Stimulated activated memory B cell treated with anti-CD40 and anti-IgM and Interleukin-4, amounts not matched to agents 10 μg/mL and 1 μg/mL and 100 μg/mL, for 72 hours (primary cell): ENCODE results near the gene NFYA.

Experiments used
- ATAC-seq: fragments of 150-1000 bp; cut with Tn5 transposase; 2 replicates; pipeline ENCODE4 v1.10.0; 2021
- H3K27ac Mint-ChIP-seq: one replicate; pipeline ENCODE4 v1.8.0; 2022; ENCODE audit warnings: mild to moderate bottlenecking, mixed read lengths
- H3K27me3 Mint-ChIP-seq: one replicate; pipeline ENCODE4 v1.8.0; 2022; ENCODE audit warnings: mixed read lengths
- H3K36me3 Mint-ChIP-seq: one replicate; pipeline ENCODE4 v1.8.0; 2022; ENCODE audit warnings: mixed read lengths
- H3K4me1 Mint-ChIP-seq: one replicate; pipeline ENCODE4 v1.8.0; 2022; ENCODE audit warnings: mixed read lengths
- H3K4me3 Mint-ChIP-seq: one replicate; pipeline ENCODE4 v1.8.0; 2022; ENCODE audit warnings: mild to moderate bottlenecking, moderate library complexity, mixed read lengths
- H3K9me3 Mint-ChIP-seq: one replicate; pipeline ENCODE4 v1.8.0; 2022; ENCODE audit warnings: mixed read lengths

NFYA gene

DNA sequence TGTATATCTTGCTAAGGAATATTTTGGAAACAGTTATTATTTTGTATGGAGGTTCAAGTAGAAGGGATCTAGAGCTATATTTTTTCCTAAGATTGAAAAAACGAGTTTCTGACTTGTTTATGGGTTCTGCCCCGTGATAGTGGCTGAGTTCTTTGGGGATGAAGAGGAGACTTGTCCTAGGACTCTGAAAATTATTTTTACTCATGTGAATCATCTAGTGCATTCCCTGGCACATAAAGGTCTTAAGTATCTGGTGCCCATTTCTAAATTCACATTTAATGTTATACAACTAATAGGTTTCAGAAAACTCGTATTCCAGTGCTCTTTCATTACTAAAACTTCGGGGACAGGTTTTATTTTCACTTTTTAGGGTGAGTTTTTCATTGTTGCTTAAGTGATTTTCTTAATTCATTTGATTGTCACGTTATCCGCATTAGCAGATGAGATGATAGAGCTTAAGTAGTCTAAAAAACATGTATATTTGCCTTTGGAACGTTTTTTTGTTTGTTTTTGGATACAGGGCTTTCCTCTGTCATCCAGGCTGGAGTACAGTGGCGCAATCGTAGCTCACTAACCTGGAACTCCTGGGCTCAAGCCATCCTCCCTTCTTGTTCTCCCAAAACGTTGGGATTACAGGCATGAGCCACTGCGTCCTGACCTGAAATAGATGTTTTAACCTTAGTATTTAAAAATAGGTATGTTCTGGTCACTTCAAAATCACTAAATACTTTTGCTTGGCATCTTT, 2.1 kb downstream of the NFYA start:
- no peak for ATAC-seq
- H3K27ac Mint-ChIP-seq, result peak overlapping the region; percentile 97
- H3K27me3 Mint-ChIP-seq, result no peaks in the 10 kb centered on the region
- peaks cover 21% of the 10 kb centered on the region for H3K36me3 Mint-ChIP-seq
- peaks cover 53% of the 10 kb centered on the region for H3K4me1 Mint-ChIP-seq
- peak overlapping the region; percentile 92 for H3K4me3 Mint-ChIP-seq
- H3K9me3 Mint-ChIP-seq, result no peaks in the 10 kb centered on the region

DNA sequence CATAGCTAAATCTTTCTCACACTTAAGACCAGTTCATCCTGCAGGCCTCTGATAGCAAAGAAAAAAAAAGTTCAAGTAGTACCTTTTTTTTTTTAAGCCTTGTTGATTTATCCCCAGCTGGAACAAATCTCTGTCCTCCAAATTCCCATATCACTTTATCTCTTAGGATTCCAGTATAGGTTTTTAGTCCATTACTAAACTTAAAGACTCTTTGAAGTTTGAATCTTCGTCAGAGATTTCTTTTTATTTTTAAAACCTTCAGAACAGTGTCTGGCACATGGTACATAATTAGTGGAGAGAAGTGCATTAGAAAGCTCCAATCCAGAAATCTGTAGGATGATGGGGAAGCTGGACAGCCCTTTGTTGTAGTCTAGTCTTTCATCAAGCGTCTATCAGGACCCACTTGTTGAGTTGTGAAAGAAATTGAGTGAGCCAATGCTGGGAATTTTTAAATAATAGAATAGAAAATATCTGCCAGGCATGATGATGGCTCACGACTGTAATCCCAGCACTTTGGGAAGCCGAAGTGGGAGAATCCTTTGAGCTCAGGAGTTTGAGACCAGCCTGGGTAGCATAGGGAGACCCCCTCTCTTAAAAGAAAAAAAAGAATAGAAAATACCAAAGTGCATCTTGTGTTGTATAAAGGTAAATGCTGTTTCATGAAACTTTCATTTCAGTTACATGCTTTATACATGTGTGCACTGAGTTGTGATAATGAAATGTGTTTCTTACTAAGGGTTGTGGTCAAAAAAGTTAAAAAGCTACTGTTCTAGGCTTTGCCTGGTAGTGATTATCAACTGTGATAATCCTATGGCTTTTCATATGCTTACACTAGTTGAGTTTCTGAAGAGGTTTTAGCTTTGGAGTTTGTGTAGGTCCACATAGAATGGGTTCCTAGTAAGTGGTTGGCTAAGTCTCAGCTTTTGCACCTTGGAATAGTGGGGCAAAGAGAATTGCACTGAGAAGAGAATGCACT, 3.2 kb downstream of the NFYA start:
- no peak for ATAC-seq
- Mint-ChIP-seq H3K36me3 (peaks cover 32% of the 10 kb centered on the region), H3K27ac (peak overlapping the region; percentile 35), H3K4me1 (peaks cover 57% of the 10 kb centered on the region), H3K27me3 (no peaks in the 10 kb centered on the region), H3K4me3 (no peak overlapping the region), H3K9me3 (no peaks in the 10 kb centered on the region)

- no peak for ATAC-seq
- Mint-ChIP-seq H3K27me3 (no peaks in the 10 kb centered on the region), H3K4me1 (peaks cover 60% of the 10 kb centered on the region), H3K4me3 (no peak overlapping the region), H3K9me3 (no peaks in the 10 kb centered on the region), H3K36me3 (peaks cover 39% of the 10 kb centered on the region), H3K27ac (no peak overlapping the region)
Observed at GRCh38 chr6:41077536-41077935, 4.8 kb downstream of the NFYA start.

GRCh38 chr6:41078101-41078500, 5.3 kb downstream of the NFYA start:
- no peak overlapping the region for H3K4me3 Mint-ChIP-seq
- peaks cover 62% of the 10 kb centered on the region for H3K4me1 Mint-ChIP-seq
- H3K27me3 Mint-ChIP-seq, result no peaks in the 10 kb centered on the region
- H3K27ac Mint-ChIP-seq, result no peak overlapping the region
- peaks cover 44% of the 10 kb centered on the region for H3K36me3 Mint-ChIP-seq
- no peak for ATAC-seq
- no peaks in the 10 kb centered on the region for H3K9me3 Mint-ChIP-seq

GRCh38 chr6:41079080-41079479, 6.3 kb downstream of the NFYA start:
- Mint-ChIP-seq H3K36me3 (peaks cover 47% of the 10 kb centered on the region), H3K27me3 (no peaks in the 10 kb centered on the region), H3K4me3 (no peak overlapping the region), H3K4me1 (peaks cover 58% of the 10 kb centered on the region), H3K27ac (no peak overlapping the region), H3K9me3 (no peaks in the 10 kb centered on the region)
- no peak for ATAC-seq

DNA sequence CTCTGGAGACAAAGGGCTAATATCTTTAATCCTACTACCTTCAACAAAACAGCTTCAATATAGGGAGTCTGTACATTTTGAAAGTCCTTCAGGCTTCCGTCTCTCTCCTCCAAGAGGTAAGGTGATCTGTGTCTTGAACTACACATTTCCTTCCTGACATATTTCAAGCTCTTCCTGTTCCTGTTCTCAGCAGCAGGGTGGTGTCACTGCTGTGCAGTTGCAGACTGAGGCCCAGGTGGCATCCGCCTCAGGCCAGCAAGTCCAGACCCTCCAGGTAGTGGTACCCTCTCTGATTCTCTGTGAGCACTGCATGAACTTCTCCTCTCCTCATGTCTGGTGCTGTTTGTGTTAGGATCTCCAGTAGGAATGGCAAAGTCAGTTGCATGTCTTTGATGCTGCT, 7.8 kb downstream of the NFYA start:
- H3K9me3 Mint-ChIP-seq, result no peaks in the 10 kb centered on the region
- ATAC-seq, result no peak
- H3K4me1 Mint-ChIP-seq, result peaks cover 43% of the 10 kb centered on the region
- no peaks in the 10 kb centered on the region for H3K27me3 Mint-ChIP-seq
- H3K36me3 Mint-ChIP-seq, result peaks cover 56% of the 10 kb centered on the region
- peak overlapping the region; percentile 13 for H3K4me3 Mint-ChIP-seq
- peak overlapping the region; percentile 65 for H3K27ac Mint-ChIP-seq

- Mint-ChIP-seq H3K27ac (no peak overlapping the region), H3K4me1 (peaks cover 32% of the 10 kb centered on the region), H3K4me3 (no peak overlapping the region), H3K36me3 (peaks cover 72% of the 10 kb centered on the region), H3K27me3 (no peaks in the 10 kb centered on the region), H3K9me3 (no peaks in the 10 kb centered on the region)
- ATAC-seq, result no peak
Observed at GRCh38 chr6:41083072-41083471, 10.3 kb downstream of the NFYA start.

DNA sequence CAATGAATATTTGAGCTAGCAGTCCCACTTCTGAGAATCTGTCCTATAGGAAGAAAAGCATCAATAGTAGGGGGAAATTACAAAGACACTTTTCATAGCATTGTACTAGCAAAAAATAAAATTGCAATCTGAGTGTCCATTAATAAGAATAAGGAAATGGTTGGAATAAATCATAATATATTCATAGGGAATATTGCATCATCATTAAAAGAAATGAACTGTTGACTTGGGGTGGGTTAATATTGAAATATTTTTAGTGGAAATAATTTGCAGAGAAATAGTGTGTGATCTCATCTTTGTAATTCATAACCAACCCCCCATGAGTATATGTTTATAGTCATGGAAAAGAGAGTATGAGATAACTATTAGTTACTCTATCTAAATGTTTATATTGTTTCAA, 12.4 kb downstream of the NFYA start:
- no peak overlapping the region for H3K4me3 Mint-ChIP-seq

GRCh38 chr6:41088451-41088850, 15.7 kb downstream of the NFYA start:
- Mint-ChIP-seq H3K4me1 (no peaks in the 10 kb centered on the region), H3K27ac (no peak overlapping the region), H3K27me3 (no peaks in the 10 kb centered on the region), H3K9me3 (no peaks in the 10 kb centered on the region), H3K36me3 (peaks cover 66% of the 10 kb centered on the region), H3K4me3 (no peak overlapping the region)
- no peak for ATAC-seq

More for the DNA sequence above, 12.4 kb downstream of the NFYA start:
- Mint-ChIP-seq H3K4me1 (peaks cover 19% of the 10 kb centered on the region), H3K36me3 (peaks cover 64% of the 10 kb centered on the region), H3K9me3 (no peaks in the 10 kb centered on the region), H3K27ac (no peak overlapping the region), H3K27me3 (no peaks in the 10 kb centered on the region)
- no peak for ATAC-seq

GRCh38 chr6:41090841-41091761, 18.3 kb downstream of the NFYA start:
- ATAC-seq, result no peak
- no peak overlapping the region for H3K27ac Mint-ChIP-seq
- no peaks in the 10 kb centered on the region for H3K4me1 Mint-ChIP-seq
- H3K9me3 Mint-ChIP-seq, result no peaks in the 10 kb centered on the region
- H3K27me3 Mint-ChIP-seq, result no peaks in the 10 kb centered on the region
- no peak overlapping the region for H3K4me3 Mint-ChIP-seq
- H3K36me3 Mint-ChIP-seq, result peaks cover 60% of the 10 kb centered on the region

- ATAC-seq, result no peak
- peaks cover 66% of the 10 kb centered on the region for H3K36me3 Mint-ChIP-seq
- no peaks in the 10 kb centered on the region for H3K27me3 Mint-ChIP-seq
- no peak overlapping the region for H3K4me3 Mint-ChIP-seq
- no peaks in the 10 kb centered on the region for H3K9me3 Mint-ChIP-seq
- no peak overlapping the region for H3K27ac Mint-ChIP-seq
- no peaks in the 10 kb centered on the region for H3K4me1 Mint-ChIP-seq
Observed at GRCh38 chr6:41092421-41093140, 19.8 kb downstream of the NFYA start.

GRCh38 chr6:41093729-41094128, 21.0 kb downstream of the NFYA start:
- Mint-ChIP-seq H3K27ac (no peak overlapping the region), H3K27me3 (no peaks in the 10 kb centered on the region), H3K4me3 (no peak overlapping the region), H3K9me3 (no peaks in the 10 kb centered on the region), H3K4me1 (no peaks in the 10 kb centered on the region), H3K36me3 (peaks cover 75% of the 10 kb centered on the region)
- no peak for ATAC-seq

DNA sequence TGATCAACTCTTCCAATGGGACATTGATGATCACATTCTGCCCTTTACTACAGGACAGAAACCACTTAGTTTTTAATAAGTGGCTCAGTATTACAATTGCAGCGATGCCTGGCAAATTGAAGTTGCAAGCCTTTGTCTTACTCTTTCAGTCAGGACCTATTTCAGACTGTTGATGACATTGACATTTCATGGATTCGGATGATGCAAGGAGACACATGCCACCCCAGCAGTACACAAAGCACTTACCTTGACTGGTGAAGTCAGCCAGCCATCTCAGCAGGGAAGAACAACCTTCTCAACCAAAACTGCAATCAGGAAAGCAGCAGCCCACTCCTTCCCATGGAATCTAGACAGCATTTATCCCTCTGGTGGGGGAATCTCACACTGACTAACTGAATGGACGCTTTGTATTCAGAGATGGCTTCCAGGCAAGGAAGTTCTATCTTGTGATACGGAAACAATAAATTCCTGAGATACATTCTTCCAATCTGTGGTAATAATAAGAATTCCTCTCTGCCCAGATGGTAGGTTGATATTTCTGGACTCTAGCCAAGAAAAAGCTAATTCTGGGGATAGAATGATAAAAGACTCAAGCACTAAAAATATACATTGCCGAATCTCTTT, 24.8 kb downstream of the NFYA start:
- Mint-ChIP-seq H3K27ac (no peak overlapping the region), H3K4me1 (no peaks in the 10 kb centered on the region), H3K4me3 (no peak overlapping the region), H3K9me3 (no peaks in the 10 kb centered on the region), H3K27me3 (no peaks in the 10 kb centered on the region), H3K36me3 (peaks cover 73% of the 10 kb centered on the region)
- ATAC-seq, result no peak

DNA sequence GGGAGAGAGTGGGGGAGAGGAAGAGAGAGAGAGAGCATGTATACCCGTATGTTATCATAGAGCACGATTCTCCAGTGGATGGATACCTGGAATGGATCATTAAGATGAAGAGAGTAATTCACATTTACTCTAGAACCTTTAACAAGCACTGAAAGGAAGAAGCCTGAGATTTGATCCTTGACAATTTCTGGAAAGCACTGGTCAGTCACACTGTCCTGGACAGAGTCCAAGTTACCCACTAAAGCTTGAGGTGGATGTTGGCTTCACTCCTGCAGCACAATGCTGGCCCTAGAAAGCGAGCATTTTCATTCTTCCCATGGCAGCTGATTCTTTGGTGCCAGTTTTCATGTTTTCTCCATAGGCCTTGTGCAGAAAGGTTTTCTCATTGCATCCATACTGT, 25.6 kb downstream of the NFYA start:
- H3K9me3 Mint-ChIP-seq, result no peaks in the 10 kb centered on the region
- H3K36me3 Mint-ChIP-seq, result peaks cover 68% of the 10 kb centered on the region
- H3K27ac Mint-ChIP-seq, result no peak overlapping the region
- no peaks in the 10 kb centered on the region for H3K27me3 Mint-ChIP-seq
- H3K4me3 Mint-ChIP-seq, result no peak overlapping the region
- no peak for ATAC-seq
- no peaks in the 10 kb centered on the region for H3K4me1 Mint-ChIP-seq
